Activated T-helper 9 cell treated with anti-CD3 and anti-CD28 coated beads, Interleukin-2, amount 50 U/mL, for 16 hours (primary cell): ENCODE data around the gene C1QTNF9.
"Not testable (repeated sequence)": the region's sequence is repeated elsewhere in the genome, so short reads cannot be mapped to it uniquely, and the experiment has no call there.

ENCODE experiments used
- DNase-seq: peaks from one replicate; pipeline ENCODE4 v3.0.0-alpha.2; 2020; ENCODE audit warnings: low read depth

C1QTNF9 gene

GRCh38 chr13:24282256-24282655 lies 27.1 kb upstream of the C1QTNF9 start:
- no peak for DNase-seq

GRCh38 chr13:24284889-24285565 lies 24.4 kb upstream of the C1QTNF9 start:
- no peak for DNase-seq

- no peak for DNase-seq
Measured at GRCh38 chr13:24286624-24287023, 22.8 kb upstream of the C1QTNF9 start.

GRCh38 chr13:24287748-24288287 lies 21.6 kb upstream of the C1QTNF9 start:
- no peak for DNase-seq

- DNase-seq = no peak
Measured at GRCh38 chr13:24288870-24289269, 20.5 kb upstream of the C1QTNF9 start.

- DNase-seq = no peak
Measured at GRCh38 chr13:24290280-24290932, 19.0 kb upstream of the C1QTNF9 start.

GRCh38 chr13:24292481-24292880 lies 16.9 kb upstream of the C1QTNF9 start:
- no peak for DNase-seq

- no peak for DNase-seq
Measured at GRCh38 chr13:24293746-24294145, 15.6 kb upstream of the C1QTNF9 start.

GRCh38 chr13:24299488-24300114 lies 9.8 kb upstream of the C1QTNF9 start:
- no peak for DNase-seq

GRCh38 chr13:24301434-24301833 lies 7.9 kb upstream of the C1QTNF9 start:
- DNase-seq = no peak

- DNase-seq = no peak
Measured at GRCh38 chr13:24301911-24302310, 7.5 kb upstream of the C1QTNF9 start.

- DNase-seq = no peak
Measured at GRCh38 chr13:24304620-24305019, 4.8 kb upstream of the C1QTNF9 start.

GRCh38 chr13:24306632-24307031 lies 2.7 kb upstream of the C1QTNF9 start:
- DNase-seq = no peak

GRCh38 chr13:24307211-24308067 lies 1.9 kb upstream of the C1QTNF9 start:
- DNase-seq = no peak

- DNase-seq = no peak
Measured at GRCh38 chr13:24308068-24308445, 1.3 kb upstream of the C1QTNF9 start.

- no peak for DNase-seq
Measured at GRCh38 chr13:24308488-24309020, 826 bp upstream of the C1QTNF9 start.

GRCh38 chr13:24313439-24313838 lies 4.1 kb downstream of the C1QTNF9 start:
- no peak for DNase-seq

GRCh38 chr13:24317835-24318234 lies 8.5 kb downstream of the C1QTNF9 start:
- not testable (repeated sequence) for DNase-seq

GRCh38 chr13:24318878-24319277 lies 9.5 kb downstream of the C1QTNF9 start:
- not testable (repeated sequence) for DNase-seq

- DNase-seq = not testable (repeated sequence)
Measured at GRCh38 chr13:24319641-24320040, 10.3 kb downstream of the C1QTNF9 start.

- DNase-seq = not testable (repeated sequence)
Measured at GRCh38 chr13:24321416-24321815, 12.0 kb downstream of the C1QTNF9 start.

GRCh38 chr13:24322470-24322869 lies 13.1 kb downstream of the C1QTNF9 start:
- not testable (repeated sequence) for DNase-seq
